ENCODE data around the gene TAS2R1.

Gene TAS2R1

DNA sequence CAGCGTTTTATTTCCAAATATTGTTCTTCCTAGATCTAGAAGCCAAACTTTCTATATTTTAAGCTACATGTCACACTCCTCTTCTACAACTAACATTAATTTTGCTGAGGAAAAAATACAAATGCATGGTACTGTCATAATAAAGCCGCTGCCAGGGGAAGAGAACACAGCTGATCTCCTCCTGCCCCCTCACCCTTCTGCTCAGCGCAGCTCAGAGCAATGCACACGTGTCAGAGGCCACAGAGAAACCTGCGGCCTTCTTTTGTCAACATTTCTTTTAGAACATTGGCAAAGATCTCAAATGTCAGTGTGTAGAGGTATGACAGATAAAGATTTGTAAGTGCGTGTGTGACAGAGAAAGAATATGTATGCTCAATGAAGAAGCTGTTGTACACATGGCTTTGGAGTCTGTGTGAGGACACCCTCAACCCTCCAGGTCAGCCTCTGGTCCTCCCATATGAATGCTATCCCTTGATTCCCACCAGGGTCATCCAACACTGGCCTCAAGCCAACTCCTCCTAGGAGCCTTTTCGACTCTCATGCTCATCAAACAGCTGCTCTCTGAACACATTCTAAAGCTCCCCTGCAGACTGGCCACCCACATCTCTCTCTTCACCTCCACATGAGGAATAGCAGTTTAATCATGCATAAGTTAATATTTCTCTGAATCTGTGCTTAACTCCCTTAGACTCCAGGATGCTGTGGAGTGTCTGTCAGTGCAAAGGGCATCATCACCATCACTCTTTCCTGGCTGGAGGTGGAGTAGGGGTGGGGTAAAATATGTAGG is 40.9 kb downstream of the TAS2R1 start:
- no peak for DNase-seq (ENCODE audit: low read depth in 2 of 3, low spot score in 2 of 3)

DNA sequence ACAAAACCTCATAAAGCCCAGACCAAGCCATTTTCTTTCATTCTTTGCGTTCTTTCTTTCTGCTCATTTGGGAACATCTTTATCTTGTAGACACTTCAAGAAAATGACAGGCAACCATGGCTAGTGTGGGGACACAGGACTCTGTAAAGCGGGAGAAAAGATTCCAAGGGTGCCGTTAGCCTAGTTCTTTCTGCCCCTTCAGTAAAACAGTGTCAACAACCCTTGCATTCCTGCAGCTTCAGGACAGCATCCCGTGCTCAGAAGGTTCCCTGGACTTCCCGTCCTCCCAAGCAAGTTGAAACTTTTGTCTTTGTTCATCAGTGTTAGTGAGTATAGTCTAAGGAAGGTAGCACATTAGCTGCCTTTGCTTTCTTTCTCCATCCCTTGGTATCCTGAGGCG is 41.9 kb downstream of the TAS2R1 start:
- no peak for DNase-seq (ENCODE audit: low read depth in 2 of 3, low spot score in 2 of 3)

DNA sequence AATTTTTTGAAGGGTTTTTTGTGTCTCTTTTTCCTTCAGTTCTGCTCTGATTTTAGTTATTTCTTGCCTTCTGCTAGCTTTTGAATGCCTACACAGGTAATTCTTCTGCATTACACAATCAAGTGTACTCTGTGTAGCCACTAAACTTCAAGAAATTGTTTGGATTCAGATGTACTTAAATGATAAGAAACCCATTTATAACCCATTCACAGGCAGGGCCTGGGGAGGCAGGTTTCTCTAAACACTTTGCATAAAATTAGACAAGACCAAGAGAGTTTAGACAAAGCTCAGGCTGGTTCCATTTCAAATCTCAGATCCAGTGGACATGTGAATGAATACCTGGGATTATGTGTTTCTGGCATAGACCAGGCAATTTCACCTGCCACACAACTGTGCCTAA is 43.0 kb downstream of the TAS2R1 start:
- DNase-seq (ENCODE audit: low read depth in 2 of 3, low spot score in 2 of 3): no peak

DNA sequence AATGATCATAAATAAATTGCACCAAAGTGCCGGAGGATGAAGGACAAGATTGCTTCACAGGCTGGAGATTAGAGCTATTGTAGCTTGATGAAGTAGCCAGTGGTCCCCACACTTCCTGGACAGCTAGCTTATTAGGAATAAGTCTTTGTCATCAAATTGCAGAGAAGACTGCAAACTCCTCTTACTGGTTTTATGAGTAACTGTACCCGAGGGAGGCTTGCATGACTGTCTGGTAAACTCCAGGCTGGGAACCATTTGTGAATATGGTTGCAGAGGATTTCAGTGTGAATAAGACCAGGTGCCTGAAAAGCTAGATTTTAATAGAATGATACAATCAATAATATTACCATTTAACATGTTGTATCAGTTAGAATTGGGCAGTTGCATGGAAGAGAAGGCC is 47.7 kb downstream of the TAS2R1 start:
- DNase-seq (ENCODE audit: low read depth in 2 of 3, low spot score in 2 of 3): no peak

Measured in activated CD8-positive, alpha-beta memory T cell treated with anti-CD3 and anti-CD28 coated beads for 48 hours (primary cell).